NCI-H128 (cell line): ENCODE data around the gene PDE4DIP.
"Not testable (repeated sequence)": the region's sequence is repeated elsewhere in the genome, so short reads cannot be mapped to it uniquely, and the experiment has no call there.

Source experiments
- DNase-seq: peaks from one replicate; lab custom pipeline; 2025; ENCODE audit not compliant: unreplicated experiment; lab: John Stamatoyannopoulos, UW

Gene PDE4DIP

DNA sequence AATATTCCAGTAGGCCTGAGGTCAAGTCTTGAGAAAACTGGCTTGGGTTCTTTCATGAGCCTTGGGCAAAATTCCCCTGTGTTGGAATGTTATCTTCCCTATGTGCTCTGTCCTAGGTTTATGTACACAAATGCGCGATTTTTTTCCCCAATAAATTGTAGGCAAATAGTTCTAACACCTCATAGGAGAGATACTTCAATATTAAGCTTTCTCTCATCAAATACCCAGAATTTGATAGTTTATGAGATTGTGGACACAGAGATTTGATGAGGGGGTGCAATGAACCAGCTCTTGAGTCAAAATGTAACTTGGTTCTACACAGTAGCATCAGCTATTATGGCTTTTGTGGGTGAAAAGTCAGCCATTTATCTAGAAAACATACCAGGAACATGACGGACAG, 220.4 kb downstream of the PDE4DIP start:
- DNase-seq: not testable (repeated sequence)

GRCh38 chr1:149075505-149076127, 231.4 kb downstream of the PDE4DIP start:
- DNase-seq: not testable (repeated sequence)
